ENCODE measurements around the gene ST8SIA4. TPM values are rescaled to one million over a fixed set of nuclear protein-coding genes. Genes with fewer than 3 reads are reported as not detected.

Gene ST8SIA4
- total and polyA plus RNA-seq, 10 of the 15 experiments (the other 5 are each of a cell fraction or from before 2014, with no cell fraction given), result 4.4 to 30.9 (median 19.5) TPM

- no peaks in the 10 kb centered on the region for H3K79me2 ChIP-seq (ENCODE audit: control insufficient read depth, insufficient read depth, low read length)
- no peaks in the 10 kb centered on the region for H3K4me1 ChIP-seq (ENCODE audit: control insufficient read depth, insufficient read depth, low read length)
- no peak overlapping the region for H3K4me2 ChIP-seq (ENCODE audit: control insufficient read depth, insufficient read depth)
- no peaks in the 10 kb centered on the region for H4K20me1 ChIP-seq (ENCODE audit: control insufficient read depth, insufficient read depth)
- H3K36me3 ChIP-seq (ENCODE audit: control insufficient read depth in 2 of 2, insufficient read depth in 2 of 2, low read length in 1 of 2), result no peaks in the 10 kb centered on the region
- RAD21 ChIA-PET (ENCODE audit: unreplicated experiment), result no interaction called here
- DNase-seq (ENCODE audit: low read depth, low spot score) (no peak), ATAC-seq (no peak), FAIRE-seq (no peak)
- POLR2A ChIA-PET, result no interaction called here
- H3K9ac ChIP-seq (ENCODE audit: control insufficient read depth, insufficient read depth, low read length), result no peak overlapping the region
- H3K9me3 ChIP-seq (replicated peaks; ENCODE audit: control insufficient read depth, insufficient read depth, low read length), result peaks cover 18% of the 10 kb centered on the region; the same call in 2 of the 3 replicates
- H2AFZ ChIP-seq (ENCODE audit: control insufficient read depth, low read depth, low read length), result no peak overlapping the region
- 98% methylated on average over 4 of the region's 4 CpGs for WGBS (ENCODE audit: insufficient coverage, insufficient replicate concordance, low lambda C conversion rate, missing lambda C conversion rate)
- no peak overlapping the region for H3K4me3 ChIP-seq
- no peak overlapping the region for H3K27ac ChIP-seq (ENCODE audit: control insufficient read depth, insufficient read depth)
- SMC1A ChIA-PET (ENCODE audit: uncharacterized antibody, unreplicated experiment), result interaction anchor here (0.6 kb wide), 1 partner anchor 21 kb away, joined by 3 read pairs; no protein-coding TSS in a partner anchor
- intact Hi-C loops (cut with micrococcal nuclease; ENCODE audit: unreplicated experiment), result no loop called here
- in situ Hi-C loops (cut with MboI), result no loop called here
- H3K27me3 ChIP-seq (replicated peaks in 1 of 2; ENCODE audit: control insufficient read depth in 2 of 2, insufficient read depth in 2 of 2, low read length in 1 of 2), result no peaks in the 10 kb centered on the region
- CTCF ChIA-PET, result no interaction called here
- BruUV-seq (replicated peaks), result no TSS peak
- TF ChIP-seq ELK1 (IDR thresholded peaks at IDR 0.05; ENCODE audit: low read depth, low read length) (no peak), TCF3 (IDR thresholded peaks at IDR 0.05; ENCODE audit: borderline replicate concordance, insufficient read depth, low read depth, low read length) (no peak), BCL3 (IDR thresholded peaks at IDR 0.05; ENCODE audit: borderline replicate concordance, insufficient read depth, low read depth, low read length, poor library complexity, severe bottlenecking) (no peak), WRNIP1 (IDR thresholded peaks at IDR 0.05; ENCODE audit: borderline replicate concordance, low read depth, low read length) (no peak), ZNF592 (IDR thresholded peaks at IDR 0.05) (no peak)
These were observed 108.2 kb downstream of the ST8SIA4 start for GRCh38 chr5:100794844-100795243.

Data from GM12878 (cell line).